Keratinocyte (primary cell): ENCODE data around the gene NAXD. TPM values are rescaled to one million over a fixed set of nuclear protein-coding genes. Genes with fewer than 3 reads are reported as not detected.

Experiments used
- DNase-seq: peaks from one replicate; pipeline ENCODE4 v3.0.0-alpha.2; 2011; ENCODE audit warnings: low read depth, missing footprints, low spot score
- FAIRE-seq: peaks from 2 replicates; lab custom pipeline; 2011; peaks lifted over from hg19 to GRCh38; lab: Jason Lieb, UNC
- H2AFZ ChIP-seq: 2 replicates; pipeline ENCODE4 v1.6.0; 2012; ENCODE audit warnings: low read length, control low read depth, inconsistent platforms; ENCODE audit not compliant: control insufficient read depth
- H3K27ac ChIP-seq: 2 replicates; pipeline ENCODE4 v1.5.1; 2011; ENCODE audit warnings: low read length; ENCODE audit not compliant: control insufficient read depth, insufficient read depth
- H3K27me3 ChIP-seq: 3 replicates; pipeline ENCODE4 v1.6.0; 2011; ENCODE audit warnings: low read length; ENCODE audit not compliant: control insufficient read depth, insufficient read depth; ENCODE audit errors: extremely low read depth
- H3K36me3 ChIP-seq, 2 experiments: 2 replicates in 1 of 2; 3 replicates in 1 of 2; pipeline ENCODE4 v1.5.1; 2011; ENCODE audit warnings: low read length in 2 of 2, mild to moderate bottlenecking in 1 of 2; ENCODE audit not compliant: control insufficient read depth in 2 of 2, insufficient read depth in 2 of 2; ENCODE audit errors: extremely low read depth in 1 of 2
- H3K4me1 ChIP-seq: 3 replicates; pipeline ENCODE4 v1.5.1; 2011; ENCODE audit warnings: low read length; ENCODE audit not compliant: control insufficient read depth, insufficient read depth; ENCODE audit errors: extremely low read depth
- H3K4me2 ChIP-seq: 3 replicates; pipeline ENCODE4 v1.6.0; 2011; ENCODE audit warnings: low read depth, low read length; ENCODE audit not compliant: control insufficient read depth, insufficient read depth; ENCODE audit errors: extremely low read depth
- H3K4me3 ChIP-seq, 3 experiments: fragments of 200-600 bp in 1 of 3; sonication (generic) in 1 of 3; 2 replicates in 2 of 3; 3 replicates in 1 of 3; pipeline ENCODE4 v1.5.1; 2011 to 2016; ENCODE audit warnings: low read length in 3 of 3, mild to moderate bottlenecking in 3 of 3, control low read depth in 2 of 3, inconsistent platforms in 1 of 3, low read depth in 1 of 3, mixed read lengths in 1 of 3, mixed run types in 1 of 3, moderate library complexity in 1 of 3; ENCODE audit not compliant: control insufficient read depth in 2 of 3, insufficient read depth in 2 of 3; ENCODE audit errors: extremely low read depth in 1 of 3
- H3K79me2 ChIP-seq: 2 replicates; pipeline ENCODE4 v1.6.0; 2012; ENCODE audit warnings: low read length; ENCODE audit not compliant: control insufficient read depth, insufficient read depth
- H3K9ac ChIP-seq: 3 replicates; pipeline ENCODE4 v1.6.0; 2011; ENCODE audit warnings: low read length; ENCODE audit not compliant: control insufficient read depth, insufficient read depth; ENCODE audit errors: extremely low read depth
- H3K9me1 ChIP-seq: 3 replicates; pipeline ENCODE4 v1.6.0; 2011; ENCODE audit warnings: low read length; ENCODE audit not compliant: control insufficient read depth, insufficient read depth; ENCODE audit errors: extremely low read depth
- H3K9me3 ChIP-seq: 2 replicates; pipeline ENCODE4 v1.5.1; 2012; ENCODE audit warnings: low read depth, low read length; ENCODE audit not compliant: control insufficient read depth
- H4K20me1 ChIP-seq: 3 replicates; pipeline ENCODE4 v1.6.0; 2011; ENCODE audit warnings: low read length; ENCODE audit not compliant: control insufficient read depth, insufficient read depth; ENCODE audit errors: extremely low read depth
- EZH2 ChIP-seq: IDR thresholded peaks from one replicate; pipeline ENCODE4 v1.6.1; 2012; ENCODE audit warnings: inconsistent platforms, mild to moderate bottlenecking, low read length, moderate library complexity
- dilution Hi-C: fragments of 300-500 bp; cut with MboI; formaldehyde crosslinking; loops from one replicate; pipeline ENCODE4 v1.7.0; 2020; ENCODE audit warnings: low sequenced_read_pairs; ENCODE audit not compliant: extremely low pct_ligation_motif_present
- polyA plus RNA-seq, 5 experiments: library from polyadenylated mRNA; depleted of rRNA in 3 of 5; stranded (reverse) in 3 of 5; stranded (forward) in 1 of 5; unstranded in 1 of 5; fragments of >200 nt; gene quantifications; 1 replicate in 1 of 5; 2 replicates in 3 of 5; 3 replicates in 1 of 5; pipeline versions ENCODE4 v1.2.1 to v1.2.3, GENCODE V29; 2011 to 2012; ENCODE audit warnings: missing spikeins in 2 of 5, low read depth in 1 of 5, low replicate concordance in 1 of 5
- TF ChIP-seq, protein P1 (sequence below), 3 experiments: IDR thresholded peaks in 1 of 3; conservative IDR thresholded peaks in 1 of 3; optimal IDR thresholded peaks in 1 of 3; 2 replicates in 2 of 3; 3 replicates in 1 of 3; pipeline versions ENCODE3 to v1.5.1; 2011; ENCODE audit warnings: low read length in 3 of 3, mild to moderate bottlenecking in 3 of 3, moderate library complexity in 2 of 3, control low read depth in 1 of 3, inconsistent platforms in 1 of 3; ENCODE audit not compliant: insufficient read depth in 2 of 3; ENCODE audit errors: extremely low read depth in 1 of 3

NAXD gene
- polyA plus RNA-seq, 1 donor (not counting 4 experiments of a cell fraction or from before 2014, with no cell fraction given): 18.0 TPM

DNA sequence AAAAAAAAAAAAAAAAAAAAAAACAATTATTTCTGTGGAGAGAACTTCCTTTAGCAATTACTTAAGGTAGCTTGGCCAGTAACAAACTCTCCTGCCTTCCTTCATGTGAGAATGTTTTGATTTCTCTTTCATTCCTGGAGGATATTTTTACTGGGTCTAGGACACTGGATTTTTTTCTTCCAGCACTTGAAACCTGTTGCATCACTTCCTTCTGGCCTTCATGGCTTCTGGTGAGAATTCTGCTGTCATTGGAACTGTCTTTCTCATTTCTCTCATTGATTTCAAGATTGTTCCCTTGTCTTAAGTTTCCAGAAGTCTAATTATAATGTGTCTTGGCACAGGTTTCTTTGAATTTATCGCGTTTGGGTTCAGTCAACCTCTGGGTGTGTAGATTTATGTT, 34.5 kb upstream of the NAXD start:
- FAIRE-seq (no peak), DNase-seq (no peak)
- Histone ChIP-seq H3K36me3 (no peaks in the 10 kb centered on the region), H4K20me1 (no peaks in the 10 kb centered on the region), H2AFZ (no peak overlapping the region), H3K4me2 (no peak overlapping the region), H3K79me2 (no peaks in the 10 kb centered on the region), H3K9me1 (no peaks in the 10 kb centered on the region), H3K4me3 (no peak overlapping the region), H3K27me3 (peaks cover 2% of the 10 kb centered on the region), H3K9ac (no peak overlapping the region), H3K27ac (no peak overlapping the region), H3K4me1 (no peaks in the 10 kb centered on the region), H3K9me3 (no peaks in the 10 kb centered on the region)
- dilution Hi-C loops: no loop called here
- TF ChIP-seq EZH2: no peak
- TF ChIP-seq, protein P1, sequence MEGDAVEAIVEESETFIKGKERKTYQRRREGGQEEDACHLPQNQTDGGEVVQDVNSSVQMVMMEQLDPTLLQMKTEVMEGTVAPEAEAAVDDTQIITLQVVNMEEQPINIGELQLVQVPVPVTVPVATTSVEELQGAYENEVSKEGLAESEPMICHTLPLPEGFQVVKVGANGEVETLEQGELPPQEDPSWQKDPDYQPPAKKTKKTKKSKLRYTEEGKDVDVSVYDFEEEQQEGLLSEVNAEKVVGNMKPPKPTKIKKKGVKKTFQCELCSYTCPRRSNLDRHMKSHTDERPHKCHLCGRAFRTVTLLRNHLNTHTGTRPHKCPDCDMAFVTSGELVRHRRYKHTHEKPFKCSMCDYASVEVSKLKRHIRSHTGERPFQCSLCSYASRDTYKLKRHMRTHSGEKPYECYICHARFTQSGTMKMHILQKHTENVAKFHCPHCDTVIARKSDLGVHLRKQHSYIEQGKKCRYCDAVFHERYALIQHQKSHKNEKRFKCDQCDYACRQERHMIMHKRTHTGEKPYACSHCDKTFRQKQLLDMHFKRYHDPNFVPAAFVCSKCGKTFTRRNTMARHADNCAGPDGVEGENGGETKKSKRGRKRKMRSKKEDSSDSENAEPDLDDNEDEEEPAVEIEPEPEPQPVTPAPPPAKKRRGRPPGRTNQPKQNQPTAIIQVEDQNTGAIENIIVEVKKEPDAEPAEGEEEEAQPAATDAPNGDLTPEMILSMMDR (optimal IDR thresholded peaks at IDR 0.05 in 1 of 3, IDR thresholded peaks at IDR 0.05 in 1 of 3, conservative IDR thresholded peaks at IDR 0.05 in 1 of 3; ENCODE audit: extremely low read depth in 1 of 3, insufficient read depth in 2 of 3, low read length in 3 of 3): no peak

DNA sequence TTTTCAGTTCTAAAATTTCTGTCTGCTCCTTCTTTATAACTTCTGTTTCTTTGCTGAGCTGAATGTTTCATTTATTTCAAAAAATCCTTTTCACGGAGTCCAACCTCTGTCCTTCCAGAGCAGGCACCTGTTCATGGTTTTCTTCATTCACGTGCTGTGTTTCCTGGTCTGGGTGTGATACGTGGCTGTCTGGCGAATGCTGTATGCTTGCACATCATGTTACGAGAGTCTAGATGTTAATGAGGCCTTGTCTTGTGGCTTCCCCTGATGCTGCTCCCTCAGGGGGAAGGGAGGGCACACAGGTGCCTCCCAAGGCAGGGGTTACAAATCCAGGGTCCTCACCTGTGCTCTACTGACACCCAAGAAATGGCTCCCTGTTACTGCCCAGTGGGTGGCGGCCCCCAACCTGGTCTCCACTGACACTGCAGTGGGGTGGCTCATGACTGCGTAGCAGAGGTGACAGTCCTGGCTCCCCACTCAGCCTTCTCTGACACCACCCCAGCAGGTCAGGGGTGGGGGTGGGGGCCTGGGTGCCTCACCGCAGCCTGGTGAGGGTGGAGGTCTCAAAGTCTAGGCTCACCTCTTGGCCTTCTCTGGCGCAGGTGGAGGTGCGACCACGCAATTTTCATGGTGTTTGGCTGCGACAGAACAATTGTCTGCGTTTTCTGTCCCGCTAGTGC, 33.7 kb upstream of the NAXD start:
- DNase-seq (no peak), FAIRE-seq (no peak)
- no peak overlapping the region for H3K9ac ChIP-seq
- H3K9me1 ChIP-seq: no peaks in the 10 kb centered on the region
- no peaks in the 10 kb centered on the region for H3K9me3 ChIP-seq
- H3K4me2 ChIP-seq: no peak overlapping the region
- H3K4me1 ChIP-seq: no peaks in the 10 kb centered on the region
- no peak overlapping the region for H3K4me3 ChIP-seq
- H3K79me2 ChIP-seq: no peaks in the 10 kb centered on the region
- no peaks in the 10 kb centered on the region for H4K20me1 ChIP-seq
- no peak overlapping the region for H2AFZ ChIP-seq
- no peaks in the 10 kb centered on the region for H3K27me3 ChIP-seq
- TF ChIP-seq EZH2: no peak
- TF ChIP-seq, protein P1 (optimal IDR thresholded peaks at IDR 0.05 in 1 of 3, IDR thresholded peaks at IDR 0.05 in 1 of 3, conservative IDR thresholded peaks at IDR 0.05 in 1 of 3; ENCODE audit: extremely low read depth in 1 of 3, insufficient read depth in 2 of 3, low read length in 3 of 3): no peak
- dilution Hi-C loops: no loop called here
- H3K36me3 ChIP-seq: no peaks in the 10 kb centered on the region
- H3K27ac ChIP-seq: no peak overlapping the region
